GM18867 (cell line): Measurements from ENCODE around the gene ARFGEF3.

Source experiments
- ATAC-seq: cut with Tn5 transposase; IDR thresholded peaks from one replicate; pipeline ENCODE4 v1.9.1; 2021; ENCODE audit warnings: mild to moderate bottlenecking, moderate library complexity; ENCODE audit not compliant: unreplicated experiment

The ARFGEF3 gene

DNA sequence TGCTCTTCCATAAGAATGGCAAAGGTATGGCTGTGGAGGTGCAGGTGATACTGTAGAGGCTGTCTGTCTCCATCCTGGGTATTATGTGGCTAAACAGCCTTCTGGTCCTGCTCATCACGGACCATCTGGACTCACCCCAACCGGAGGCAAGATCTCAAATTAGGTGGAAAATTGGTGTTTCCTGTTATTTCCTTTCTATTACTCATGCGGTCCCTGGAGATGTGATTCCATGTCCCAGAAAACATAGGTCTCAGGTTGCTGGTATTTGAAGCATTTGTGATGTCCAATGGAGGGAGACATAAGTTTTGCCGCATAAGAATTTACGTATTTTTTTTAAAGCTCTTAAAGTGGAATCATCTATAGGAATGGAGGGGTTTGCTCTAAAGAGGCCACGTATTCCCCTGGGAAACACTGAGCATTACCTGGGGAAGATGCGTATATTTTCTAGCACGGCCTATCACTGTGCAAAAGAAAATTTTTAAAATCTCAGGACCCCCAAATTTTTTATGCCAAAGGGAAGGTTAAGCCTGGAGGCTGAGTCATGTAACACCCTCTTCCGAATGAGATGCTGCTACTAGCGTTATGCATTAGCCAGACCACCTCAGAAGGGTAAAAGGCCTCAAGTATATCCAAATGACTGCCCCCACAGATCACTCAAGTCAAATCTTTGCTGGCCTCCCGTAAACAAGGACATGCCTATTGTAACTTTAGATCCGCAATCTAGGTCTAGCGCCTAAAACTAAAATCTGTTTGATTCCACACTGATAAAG is 78.9 kb downstream of the ARFGEF3 start:
- ATAC-seq, result no peak

DNA sequence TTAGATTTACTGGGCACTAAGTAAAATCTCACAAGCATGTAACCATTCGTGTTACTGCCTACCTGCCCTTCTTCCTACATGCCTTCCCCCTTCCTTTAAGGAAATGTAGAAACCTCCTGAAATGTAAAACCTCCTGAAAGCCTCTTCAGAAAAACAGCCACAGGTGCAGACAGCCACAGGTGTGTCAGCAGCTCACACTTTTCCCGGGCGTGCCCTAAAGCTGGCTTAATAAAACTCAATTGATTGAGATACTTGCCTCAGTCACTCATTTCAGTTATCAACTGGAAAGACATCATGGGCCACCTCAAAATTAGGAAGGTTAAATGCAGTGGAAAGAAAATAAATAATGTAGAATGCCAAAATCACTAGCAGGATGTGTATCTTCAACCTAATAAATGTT is 79.6 kb downstream of the ARFGEF3 start:
- no peak for ATAC-seq

DNA sequence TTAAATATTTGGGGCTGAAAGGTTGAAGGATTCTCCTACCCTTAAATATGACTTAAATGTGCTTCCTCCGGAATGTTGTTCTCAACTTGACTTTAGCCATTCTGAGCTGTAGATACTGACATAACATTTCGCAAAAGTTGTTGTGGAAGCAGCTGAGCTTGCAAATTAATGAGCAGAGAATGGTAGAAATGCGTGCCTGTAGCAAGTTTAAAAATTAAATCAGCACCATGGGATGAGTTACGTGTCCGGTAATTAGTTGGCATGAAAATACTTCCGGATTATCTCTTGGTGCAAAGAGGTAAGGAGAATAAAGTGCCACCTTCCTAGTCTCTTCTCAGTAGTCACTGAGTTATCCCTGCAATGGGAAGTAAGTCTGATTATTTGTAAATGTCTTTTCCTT is 80.2 kb downstream of the ARFGEF3 start:
- ATAC-seq, result no peak

DNA sequence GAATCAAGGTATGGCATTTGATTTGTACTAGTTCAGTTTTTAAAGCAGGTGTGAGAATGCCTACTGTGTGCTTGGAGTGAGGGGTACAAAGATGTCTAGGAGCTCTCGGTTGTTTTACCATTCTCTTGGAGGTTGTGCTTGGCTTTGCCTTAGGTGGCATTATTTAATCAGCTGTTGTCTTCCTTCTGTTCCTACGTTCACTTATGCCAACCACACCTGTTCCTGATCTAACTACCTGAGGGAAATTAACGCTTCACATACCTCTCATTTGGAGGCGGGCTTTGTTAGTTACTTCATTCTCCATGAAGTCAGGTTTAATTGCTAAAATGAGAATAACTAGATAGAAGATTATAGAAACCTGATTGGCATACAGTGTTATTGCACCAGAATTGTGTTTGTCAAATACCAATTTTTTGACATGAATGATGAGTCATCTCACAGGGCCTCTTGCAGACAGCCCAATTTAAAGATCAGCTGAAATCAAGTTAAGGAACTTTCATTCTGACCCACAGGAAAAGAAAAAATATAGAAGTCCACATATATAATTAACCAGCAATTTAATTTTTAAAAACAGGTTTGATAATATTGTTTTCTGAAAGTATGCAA is 81.4 kb downstream of the ARFGEF3 start:
- no peak for ATAC-seq

DNA sequence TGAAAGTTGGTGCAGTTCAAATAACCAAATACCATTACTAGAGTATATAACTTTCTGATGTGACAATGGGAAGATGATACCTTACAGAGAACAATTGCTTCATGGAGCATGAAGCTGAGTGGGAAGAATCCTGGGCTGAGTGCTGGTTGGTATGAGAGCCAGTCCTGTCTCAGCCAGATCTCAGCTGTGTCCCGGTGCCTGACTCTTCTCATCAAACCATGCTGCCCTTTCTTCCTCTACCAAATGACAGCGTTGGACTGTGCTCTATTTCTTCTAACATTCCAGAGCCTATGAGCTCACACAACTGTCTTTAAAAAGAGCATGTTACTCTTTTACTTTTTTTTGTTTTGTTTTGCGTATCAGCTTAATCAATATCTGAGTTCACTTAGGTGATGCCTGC is 84.0 kb downstream of the ARFGEF3 start:
- ATAC-seq, result no peak

DNA sequence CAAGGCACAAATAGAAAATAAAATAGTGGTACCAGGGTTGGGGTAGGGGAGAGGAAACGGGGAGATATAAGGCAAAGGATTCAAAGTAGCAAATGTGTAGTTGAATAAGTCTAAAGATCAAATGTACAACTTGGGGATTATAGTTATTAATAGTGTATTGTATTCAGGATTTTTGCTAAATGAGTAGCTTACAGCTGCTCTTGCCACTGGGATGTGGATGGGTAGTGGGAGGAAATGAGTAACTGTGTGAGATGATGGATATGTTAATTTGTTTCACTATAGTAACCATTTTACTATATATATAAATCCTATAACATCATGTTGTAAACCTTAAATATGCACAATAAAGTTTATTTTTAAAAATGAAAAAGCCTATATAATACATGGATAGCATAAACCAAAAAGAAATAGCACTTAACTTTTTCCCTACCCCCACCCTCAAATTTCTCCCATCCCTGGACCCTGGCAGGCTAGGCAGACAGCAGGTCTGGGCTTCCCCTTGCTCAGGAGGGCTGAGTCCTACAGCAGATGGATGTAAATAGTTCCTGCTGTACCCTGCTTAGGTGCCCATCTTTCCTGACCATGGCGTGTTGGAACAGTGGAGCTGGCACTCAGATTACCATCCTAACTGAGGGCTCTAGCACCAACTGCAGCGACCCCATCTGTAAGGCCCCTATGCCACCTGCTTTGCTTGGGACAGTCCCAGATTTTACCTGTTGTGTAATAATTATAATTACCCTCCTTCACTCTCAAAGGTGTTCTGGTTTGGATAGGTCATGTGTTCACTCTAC is 85.1 kb downstream of the ARFGEF3 start:
- ATAC-seq, result no peak

DNA sequence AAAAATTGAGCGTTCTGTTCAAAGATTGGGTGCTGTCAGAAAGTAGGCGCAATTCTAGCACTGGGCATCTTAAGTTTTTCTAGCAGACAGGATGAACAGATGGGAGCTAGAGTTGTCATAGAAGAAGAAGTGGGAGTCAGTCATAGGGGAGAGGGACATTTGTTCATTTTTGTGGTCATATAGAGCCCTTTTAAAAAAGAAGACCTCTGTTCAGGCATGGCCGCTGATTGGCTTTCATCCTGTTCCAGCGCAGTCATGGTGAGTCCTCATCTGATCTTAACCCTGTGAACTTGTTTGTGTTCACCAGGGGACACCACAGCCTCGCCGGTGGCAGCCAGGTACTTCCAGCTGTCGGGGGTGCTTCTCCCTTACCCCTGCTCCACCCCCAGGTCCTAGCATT is 86.3 kb downstream of the ARFGEF3 start:
- ATAC-seq, result no peak

DNA sequence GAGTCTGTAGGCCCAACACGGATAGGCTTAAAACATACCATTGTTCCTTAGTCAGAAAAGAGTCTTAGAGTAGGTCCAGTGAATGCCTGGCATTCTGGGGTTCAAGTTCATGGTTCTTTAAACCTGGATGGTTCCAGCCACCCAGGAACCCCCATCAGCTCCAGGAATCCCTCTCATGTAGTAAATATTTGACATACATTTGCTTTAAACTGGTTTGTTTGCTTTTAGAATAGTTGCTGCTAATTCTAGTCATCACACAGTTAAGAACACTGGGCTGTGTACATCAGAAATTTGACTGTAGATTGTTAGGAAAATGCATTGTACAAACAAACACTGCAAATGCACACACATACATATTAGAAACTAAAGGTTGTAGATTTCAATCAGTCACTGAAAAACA is 87.1 kb downstream of the ARFGEF3 start:
- no peak for ATAC-seq

DNA sequence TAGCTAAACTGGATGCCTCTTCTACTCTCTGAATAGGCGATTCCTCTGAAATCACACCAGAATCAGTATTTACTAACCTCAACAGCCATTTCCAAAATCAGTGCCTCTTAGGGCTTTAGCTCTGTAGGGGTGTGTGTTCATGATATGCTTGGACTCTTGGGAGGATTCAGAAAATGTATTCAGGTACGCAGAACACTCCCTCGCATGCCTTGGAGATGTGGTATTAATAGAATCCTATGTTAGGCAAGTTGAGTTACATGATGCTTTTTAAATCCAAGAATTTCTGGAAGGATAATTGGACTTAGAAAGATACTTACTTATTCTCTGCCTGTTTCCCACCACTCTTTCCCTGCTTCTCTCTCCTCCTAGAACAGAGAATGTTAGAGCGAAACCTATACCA is 88.3 kb downstream of the ARFGEF3 start:
- no peak for ATAC-seq

DNA sequence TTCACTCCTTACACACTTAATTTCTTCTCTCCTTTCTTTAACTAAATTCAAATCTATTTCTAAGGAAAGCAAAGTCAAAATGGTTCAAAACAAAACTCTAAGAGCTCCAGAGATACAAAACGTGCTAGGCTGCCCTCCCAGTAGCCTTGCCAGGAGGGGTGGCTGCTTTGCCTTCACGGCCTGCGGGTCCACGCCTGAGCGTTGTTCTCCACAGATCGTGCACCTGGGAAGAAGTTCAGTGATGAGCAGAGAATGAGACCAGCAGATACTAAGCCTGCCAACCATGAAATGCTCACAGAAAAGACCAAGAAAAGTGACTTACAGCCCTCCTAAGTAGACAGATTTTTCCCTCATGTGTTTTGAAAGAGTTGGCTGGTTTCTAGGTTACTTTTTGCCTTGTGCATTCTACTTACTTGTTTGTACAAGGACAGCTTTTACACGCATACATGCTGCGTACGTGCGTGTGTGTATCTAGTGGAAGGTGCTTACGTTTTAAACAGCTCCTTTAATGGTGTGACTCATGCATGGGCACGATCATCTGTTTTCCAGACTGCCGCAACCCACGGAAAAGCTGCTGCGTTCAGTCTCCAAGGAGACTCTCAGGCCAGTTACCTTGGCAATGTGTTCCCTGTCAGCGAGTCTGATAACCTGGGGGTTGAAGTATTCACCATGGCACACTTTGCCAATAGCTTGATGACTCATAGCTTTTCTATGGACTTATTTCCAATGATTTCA is 88.9 kb downstream of the ARFGEF3 start:
- ATAC-seq, result no peak

DNA sequence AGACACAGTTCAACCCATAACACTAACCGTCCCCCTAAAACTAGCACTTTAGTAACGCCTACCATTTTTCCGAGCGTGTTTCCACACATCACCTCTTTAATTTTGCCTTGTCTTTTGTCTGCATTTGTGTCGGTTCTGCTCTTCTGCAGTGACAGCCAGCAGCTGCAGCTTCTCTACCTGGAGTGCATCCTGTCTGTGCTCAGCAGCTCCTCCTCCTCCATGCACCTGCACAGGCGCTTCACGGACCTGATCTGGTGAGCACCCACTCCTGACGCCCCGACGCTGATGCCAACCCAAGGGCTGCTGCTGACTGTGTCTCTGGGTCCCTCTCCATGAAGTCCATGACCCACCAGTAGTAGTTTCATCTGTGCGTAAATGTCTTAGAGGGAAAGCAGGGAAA is 92.0 kb downstream of the ARFGEF3 start:
- no peak for ATAC-seq

DNA sequence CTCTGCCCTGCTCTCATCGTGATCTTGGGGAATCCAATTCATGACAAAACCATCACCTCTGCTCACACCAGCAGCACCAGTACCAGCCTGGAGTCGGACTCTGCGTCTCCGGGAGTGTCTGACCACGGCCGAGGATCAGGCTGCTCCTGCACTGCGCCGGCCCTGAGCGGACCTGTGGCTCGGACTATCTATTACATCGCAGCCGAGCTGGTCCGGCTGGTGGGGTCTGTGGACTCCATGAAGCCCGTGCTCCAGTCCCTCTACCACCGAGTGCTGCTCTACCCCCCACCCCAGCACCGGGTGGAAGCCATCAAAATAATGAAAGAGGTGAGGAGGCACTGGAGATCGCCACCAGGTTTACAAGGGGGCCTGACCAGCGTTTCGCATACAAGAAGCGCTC is 93.7 kb downstream of the ARFGEF3 start:
- ATAC-seq, result no peak

DNA sequence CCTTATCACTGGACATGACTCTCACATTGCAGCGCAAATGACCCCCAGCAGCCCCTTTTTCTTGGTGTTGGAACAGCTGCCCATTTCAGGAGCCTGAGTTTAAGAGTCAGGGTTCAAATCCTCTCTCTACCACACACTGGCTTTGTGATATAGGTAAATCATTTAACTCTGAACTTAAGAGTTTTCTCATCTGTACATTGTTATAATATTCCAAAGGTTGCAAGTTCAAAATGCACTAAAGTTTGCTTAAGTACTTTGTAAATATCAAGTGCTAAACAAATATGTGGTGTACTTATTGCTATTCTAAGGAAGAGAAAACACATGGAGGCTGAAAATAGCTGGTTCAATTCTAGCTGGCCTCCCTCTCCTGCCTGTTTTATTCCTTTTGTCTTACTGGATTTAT is 95.9 kb downstream of the ARFGEF3 start:
- ATAC-seq, result no peak

DNA sequence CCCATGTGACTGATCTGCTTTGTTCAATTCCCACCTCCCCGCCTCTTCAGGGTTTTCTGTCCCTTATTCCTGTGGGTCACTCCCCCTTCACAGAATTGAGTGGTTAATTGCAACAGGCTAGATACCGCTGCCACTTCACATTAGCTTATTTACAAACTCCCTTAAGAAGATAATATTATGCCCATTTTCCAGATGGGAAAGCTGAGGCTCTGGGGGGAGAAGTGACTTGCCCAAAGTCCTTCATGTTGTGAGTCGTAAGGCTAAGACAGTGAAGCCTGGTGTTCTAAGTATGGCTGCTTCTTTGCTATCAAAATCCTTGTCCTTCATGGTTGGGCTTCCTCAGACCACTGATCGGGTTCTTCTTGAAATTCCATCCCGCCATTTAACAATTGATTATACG is 96.5 kb downstream of the ARFGEF3 start:
- no peak for ATAC-seq

DNA sequence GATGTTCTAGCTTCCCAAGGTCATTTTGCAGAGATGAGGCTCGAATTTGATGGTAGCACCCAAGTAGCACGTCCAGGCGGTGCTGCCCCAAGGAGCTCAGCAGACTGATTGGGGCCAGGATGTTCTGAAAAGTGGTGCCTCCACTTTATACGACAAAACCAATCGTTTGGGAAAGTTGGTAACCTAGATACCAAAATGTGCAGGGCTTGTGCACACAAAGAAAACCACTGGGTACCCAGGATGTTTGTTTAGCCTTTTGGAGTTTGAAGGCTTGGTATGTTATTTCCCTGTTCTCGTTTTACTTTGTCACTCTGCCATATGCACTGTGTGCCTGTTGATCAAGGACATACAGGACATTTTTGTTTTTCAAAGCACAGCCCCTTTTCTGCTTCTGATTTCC is 97.3 kb downstream of the ARFGEF3 start:
- no peak for ATAC-seq

DNA sequence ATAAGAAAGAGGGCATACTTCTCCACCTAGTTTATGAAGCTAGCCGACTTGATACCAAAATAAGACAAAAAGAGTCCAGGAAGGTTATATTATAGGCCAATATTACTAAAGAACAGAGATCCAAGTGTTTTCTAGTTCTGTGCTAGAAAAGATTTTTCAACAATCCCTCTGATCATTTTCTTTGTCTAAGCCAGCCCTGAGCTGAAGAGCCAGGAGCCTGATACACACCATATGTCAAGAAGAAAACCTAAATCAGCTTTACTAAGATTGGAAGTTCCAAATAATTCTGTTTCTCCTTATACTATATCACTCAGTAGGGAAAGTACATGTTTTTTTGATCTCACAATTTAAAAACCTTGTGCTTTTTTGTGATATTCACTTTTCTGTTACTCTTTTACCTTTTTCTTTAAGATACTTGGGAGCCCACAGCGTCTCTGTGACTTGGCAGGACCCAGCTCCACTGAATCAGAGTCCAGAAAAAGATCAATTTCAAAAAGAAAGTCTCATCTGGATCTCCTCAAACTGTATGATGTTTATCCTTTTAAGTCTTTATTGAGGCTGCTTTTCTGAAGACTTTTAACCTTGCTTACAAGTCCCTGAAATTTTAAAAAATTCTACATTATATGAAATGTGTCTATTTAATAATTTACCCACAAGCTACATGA is 99.5 kb downstream of the ARFGEF3 start:
- no peak for ATAC-seq

DNA sequence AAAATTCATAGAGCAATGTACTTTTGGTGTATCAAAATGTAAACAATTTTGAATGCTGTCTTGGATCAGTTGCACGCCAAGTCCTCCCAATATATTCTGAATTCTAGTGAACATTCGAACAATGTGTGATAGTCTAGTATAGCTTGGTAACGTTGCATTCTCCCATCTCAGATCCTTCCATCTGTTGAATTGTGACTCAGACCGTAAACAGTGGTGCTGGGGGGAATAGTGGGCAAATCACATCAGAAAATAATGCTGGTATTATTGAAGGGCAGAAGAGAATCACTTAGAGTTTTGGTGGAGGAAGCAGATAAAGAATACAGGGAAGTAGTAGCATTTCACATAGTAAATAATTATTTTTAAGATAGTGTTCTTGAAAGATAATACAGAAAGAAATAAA is 102.2 kb downstream of the ARFGEF3 start:
- no peak for ATAC-seq

DNA sequence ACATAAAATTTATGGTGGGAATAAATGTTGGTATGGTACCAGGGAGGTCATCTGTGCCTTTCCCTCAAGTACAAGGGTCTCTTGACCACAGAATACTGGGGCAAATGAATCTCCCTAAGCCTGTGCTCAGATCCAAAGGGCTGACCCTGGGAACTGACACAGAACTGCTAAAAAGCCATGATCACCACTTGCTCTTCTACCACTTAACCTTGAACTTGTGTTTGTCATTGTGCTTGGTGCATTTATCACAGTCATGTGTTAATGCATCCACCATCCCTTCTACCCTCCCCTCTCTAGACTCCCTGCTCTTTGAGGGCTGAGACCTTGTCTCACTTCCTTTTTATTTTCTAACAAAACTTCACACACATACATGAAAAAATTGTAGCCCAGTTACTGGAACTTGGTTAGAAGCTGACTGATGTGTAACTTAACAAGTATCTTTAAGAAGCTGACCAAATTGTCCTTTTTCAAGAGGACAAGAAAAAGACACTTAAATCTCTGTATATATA is 102.7 kb downstream of the ARFGEF3 start:
- ATAC-seq, result no peak

DNA sequence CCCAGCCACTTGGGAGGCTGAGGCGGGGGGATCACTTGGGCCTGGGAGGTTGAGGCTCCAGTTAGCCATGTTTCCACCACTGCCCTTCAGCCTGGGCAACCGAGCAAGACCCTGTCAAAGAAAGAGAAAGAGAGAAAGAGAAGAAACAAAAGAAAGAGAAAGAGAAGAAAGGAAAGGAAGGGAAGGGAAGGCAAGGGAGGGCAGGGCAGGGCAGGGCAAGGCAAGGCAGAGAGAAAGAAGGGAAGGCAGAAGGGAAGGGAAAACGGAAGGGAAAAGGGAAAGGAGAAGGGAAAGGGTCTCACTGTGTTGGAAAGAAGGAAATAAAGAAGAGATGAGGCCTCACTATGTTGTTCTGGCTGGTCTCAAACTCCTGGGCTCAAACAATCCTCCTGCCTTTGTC is 104.4 kb downstream of the ARFGEF3 start:
- no peak for ATAC-seq

DNA sequence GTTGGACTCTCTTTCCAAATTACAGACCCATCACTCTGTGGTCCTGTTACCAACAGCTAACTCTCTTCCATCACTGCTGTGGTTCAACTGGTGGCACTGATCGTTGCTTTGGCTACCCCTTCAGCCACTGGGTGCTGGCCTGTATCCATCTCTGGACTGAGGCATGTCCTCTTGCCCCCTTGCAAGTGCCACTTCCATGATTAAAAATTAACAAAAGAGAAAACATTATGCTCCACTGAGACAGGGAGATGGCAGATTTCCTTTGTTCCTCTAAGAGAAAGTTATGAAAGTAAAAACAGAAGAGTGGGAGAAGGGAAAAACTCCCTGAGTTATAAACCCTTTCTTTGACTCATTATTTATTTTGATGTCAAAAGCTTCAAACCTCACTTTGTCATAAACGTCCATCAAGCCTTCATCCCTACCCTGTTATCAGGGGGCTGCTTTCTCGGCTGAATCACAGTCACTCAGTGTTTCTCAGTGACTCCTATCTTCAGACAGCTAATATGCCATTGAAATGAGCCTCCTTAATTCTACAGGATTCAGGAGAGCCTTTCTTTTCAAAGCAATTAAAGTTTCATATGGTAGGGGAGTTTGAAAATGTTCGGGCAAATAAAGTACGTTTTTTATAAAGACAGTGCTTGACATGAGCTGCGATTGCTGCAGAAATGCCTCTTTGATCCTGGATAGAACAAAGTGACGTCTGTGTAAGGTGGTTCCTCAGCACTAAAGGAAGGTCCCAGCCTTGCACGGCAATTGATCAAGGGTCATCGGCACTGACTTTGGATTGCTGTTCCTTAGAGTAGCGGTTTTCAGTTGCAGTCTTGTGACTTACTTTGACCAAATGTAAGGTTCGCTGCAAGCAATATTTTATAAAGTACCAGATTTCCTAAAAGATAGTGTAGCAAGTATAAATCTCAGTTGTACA is 106.5 kb downstream of the ARFGEF3 start:
- ATAC-seq, result no peak
